ENCODE measurements around the gene MEPCE.
"Not testable (repeated sequence)": the region's sequence is repeated elsewhere in the genome, so short reads cannot be mapped to it uniquely, and the experiment has no call there.

The MEPCE gene, protein sequence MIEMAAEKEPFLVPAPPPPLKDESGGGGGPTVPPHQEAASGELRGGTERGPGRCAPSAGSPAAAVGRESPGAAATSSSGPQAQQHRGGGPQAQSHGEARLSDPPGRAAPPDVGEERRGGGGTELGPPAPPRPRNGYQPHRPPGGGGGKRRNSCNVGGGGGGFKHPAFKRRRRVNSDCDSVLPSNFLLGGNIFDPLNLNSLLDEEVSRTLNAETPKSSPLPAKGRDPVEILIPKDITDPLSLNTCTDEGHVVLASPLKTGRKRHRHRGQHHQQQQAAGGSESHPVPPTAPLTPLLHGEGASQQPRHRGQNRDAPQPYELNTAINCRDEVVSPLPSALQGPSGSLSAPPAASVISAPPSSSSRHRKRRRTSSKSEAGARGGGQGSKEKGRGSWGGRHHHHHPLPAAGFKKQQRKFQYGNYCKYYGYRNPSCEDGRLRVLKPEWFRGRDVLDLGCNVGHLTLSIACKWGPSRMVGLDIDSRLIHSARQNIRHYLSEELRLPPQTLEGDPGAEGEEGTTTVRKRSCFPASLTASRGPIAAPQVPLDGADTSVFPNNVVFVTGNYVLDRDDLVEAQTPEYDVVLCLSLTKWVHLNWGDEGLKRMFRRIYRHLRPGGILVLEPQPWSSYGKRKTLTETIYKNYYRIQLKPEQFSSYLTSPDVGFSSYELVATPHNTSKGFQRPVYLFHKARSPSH

DNA sequence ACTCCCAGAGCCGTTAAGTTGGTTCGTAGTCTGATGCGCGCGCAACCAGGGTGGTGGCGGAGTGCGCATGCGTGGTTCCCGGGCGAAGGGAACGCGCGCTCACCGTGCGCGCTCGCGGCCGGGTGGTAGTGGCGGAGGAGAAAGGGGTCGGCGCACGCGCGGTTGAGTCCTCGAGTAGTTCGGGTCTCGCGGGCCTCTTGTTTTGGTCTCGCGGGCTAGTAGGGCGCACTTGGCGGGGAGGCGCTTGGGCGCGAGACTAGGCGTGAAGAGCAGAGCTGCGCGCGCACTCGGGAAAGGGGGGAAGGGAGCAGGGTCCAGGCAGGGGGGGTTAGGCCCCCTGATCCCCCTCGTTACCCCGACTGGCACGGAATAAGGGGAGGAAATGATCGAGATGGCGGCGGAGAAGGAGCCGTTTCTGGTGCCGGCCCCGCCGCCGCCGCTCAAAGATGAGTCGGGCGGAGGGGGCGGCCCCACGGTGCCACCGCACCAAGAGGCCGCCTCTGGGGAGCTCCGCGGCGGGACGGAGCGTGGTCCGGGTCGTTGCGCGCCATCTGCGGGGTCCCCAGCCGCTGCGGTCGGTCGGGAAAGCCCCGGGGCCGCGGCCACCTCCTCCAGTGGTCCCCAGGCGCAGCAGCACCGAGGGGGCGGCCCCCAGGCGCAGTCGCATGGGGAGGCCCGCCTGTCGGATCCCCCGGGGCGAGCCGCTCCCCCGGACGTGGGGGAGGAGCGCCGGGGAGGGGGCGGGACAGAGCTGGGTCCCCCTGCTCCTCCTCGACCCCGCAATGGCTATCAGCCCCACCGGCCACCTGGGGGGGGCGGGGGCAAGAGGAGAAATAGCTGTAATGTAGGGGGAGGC lies at the start of gene MEPCE:
MEPCE (plus strand) TSS at position 195 of the 856 bp plus-strand sequence; CDS start at position 383, 188 bp downstream.
- peak; percentile 83 for DNase-seq

DNA sequence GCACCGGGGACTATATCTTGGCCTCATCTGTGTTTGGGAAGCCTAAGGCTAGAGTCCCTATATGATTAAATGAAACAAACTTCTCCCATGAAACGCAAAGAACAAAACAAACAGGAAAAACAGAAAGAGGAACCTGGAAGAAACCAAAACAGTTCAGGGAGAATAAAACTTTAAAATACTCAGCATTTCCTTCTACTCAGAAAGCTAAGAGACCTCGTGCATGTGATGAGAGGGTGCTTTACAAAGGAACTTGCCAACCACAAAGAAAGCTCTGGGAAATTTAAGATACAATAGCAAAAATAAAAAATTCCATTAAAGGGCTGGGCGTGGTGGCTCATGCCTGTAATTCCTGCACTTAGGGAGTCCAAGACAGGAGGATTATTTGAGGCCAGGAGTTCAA lies 49.4 kb upstream of the MEPCE start:
- no peak for DNase-seq

DNA sequence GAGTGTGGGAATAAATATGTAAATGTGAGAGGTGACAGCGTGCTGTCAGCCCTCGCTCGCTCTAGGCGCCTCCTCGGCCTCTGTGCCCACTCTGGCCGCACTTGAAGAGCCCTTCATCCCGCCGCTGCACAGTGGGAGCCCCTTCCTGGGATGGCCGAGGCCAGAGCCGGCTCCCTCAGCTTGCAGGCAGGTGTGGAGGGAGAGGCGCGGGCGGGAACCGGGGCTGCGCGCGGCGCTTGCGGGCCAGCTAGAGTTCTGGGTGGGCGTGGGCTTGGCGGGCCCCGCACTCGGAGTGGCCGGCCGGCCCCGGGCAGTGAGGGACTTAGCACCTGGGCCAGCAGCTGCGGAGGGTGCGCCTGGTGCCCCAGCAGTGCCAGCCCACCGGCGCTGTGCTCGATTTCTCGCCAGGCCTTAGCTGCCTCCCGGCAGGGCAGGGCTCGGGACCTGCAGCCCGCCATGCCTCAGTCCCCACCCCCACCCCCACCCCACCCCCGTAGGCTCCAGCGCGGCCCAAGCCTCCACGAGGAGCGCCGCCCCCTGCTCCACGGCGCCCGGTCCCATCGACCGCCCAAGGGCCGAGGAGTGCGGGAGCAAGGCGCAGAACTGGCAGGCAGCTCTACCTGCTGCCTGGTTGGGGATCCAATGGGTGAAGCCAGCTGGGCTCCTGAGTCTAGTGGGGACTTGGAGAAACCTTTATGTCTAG lies 47.9 kb upstream of the MEPCE start:
- DNase-seq, result not testable (repeated sequence)

DNA sequence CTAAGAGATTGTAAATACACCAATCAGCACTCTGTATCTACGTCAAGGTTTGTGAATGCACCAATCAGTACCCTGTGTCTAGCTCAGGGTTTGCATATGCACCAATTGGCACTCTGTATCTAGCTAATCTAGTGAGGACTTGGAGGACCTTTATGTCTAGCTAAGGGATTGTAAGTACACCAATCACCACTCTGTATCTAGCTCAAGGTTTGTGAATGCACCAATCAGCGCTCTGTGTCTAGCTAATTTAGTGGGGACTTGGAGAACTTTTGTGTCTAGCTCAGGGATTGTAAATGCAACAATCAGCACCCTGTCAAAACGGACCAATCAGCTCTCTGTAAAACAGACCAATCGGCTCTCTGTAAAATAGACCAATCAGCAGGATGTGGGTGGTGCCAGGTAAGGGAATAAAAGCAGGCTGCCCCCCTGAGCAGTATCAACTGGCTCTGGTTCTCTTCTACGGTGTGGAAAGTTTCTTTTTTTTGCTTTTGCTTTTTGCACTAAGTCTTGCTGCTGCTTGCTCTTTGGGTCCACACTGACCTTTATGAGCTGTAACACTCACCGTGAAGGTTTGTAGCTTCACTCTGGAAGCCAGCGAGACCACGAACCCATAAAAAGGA lies 47.3 kb upstream of the MEPCE start:
- DNase-seq, result not testable (repeated sequence)

DNA sequence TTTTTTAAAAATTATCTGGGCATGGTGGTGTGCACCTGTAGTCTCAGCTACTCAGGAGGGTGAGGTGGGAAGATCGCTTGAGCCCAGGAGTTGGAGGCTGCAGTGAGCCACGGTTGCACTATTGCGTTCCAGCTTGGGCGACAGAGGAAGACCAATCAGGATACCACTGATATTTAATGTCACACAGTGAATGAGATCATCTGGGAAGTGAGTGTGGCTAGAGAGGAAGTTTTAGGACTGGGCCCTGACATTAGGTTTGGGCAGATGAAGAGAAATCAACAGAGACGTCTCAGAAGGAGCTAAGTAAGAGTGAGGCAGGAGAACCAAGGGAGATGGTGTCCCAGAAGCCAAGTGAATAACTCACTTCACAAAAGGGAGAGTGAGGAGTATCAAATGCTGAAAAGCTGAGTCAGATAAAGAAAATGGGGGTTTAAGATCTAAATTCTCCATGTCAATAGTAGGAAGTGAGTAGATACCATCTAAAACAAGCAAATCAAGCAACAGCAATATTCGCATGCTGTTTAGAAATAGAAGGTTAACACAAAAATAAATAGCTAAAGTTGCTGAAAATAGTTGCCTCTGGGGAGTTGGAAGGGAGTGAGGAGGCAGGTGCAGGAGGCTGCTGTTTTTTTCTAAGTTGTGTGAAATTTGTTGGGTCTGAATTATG lies 44.9 kb upstream of the MEPCE start:
- DNase-seq, result no peak

DNA sequence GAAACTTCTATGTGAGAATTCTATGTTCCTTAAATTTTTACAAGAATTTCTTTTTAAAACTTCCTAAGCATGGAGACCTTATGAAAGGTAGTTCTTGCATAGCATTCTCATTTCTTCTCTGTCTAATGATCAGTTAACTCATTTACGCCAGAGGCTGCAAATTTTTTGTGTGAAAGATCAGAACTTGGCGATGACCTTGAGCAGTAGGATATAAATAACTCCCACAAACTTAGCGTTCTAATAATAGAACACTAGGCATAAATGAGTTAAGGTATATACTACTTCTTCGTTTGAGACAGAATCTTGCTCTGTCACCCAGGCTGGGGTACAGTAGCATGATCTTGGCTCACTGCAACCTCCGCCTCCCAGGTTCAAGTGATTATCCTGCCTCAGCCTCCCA lies 42.7 kb upstream of the MEPCE start:
- DNase-seq, result no peak

DNA sequence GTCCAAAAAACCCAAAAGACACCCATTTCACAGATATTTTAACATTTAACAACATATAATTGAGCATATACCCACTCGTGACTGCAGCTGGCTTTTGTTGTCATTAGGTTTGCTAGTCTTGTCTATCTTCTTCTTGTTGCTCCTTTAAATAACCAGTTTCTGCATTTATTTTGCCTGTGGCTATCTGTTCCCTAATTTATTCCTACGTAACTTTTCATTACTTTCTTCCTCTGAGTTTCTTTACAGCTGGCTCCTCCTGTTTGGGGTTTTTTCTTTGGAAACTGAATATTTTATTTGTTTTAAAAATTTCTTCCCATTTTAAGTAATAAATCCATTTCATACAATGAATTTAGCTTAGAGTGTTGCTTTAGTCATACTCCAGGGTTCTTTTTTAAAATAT lies 41.9 kb upstream of the MEPCE start:
- DNase-seq, result no peak

DNA sequence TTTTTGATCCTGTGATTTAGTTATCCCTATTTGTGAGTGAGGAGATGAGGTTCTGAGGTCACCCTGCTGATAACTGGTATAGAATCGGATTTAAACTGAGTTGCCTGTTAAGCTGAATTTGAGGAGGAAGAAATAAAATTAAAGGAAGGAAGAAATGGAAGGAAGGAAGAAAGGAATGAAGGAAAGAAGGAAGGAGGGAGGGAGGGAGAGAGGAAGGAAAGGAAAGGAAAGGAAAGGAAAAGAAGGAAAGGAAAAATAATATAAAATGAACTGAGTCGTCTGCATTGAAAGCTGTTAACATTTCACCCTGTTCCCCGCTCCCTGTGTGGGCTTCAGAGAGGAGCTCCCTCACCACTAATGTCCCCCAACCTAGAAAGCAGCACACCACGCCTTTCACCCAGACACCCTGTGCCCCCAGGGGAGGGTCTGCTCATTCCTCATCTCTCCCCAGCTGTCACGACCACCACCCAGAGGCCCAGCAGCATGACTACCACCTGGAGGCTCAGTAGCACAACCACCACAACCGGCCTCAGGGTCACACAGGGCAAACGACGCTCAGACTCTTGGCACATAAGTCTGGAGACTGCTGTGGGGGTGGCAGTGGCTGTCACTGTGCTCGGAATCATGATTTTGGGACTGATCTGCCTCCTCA lies 40.1 kb upstream of the MEPCE start:
- no peak for DNase-seq

DNA sequence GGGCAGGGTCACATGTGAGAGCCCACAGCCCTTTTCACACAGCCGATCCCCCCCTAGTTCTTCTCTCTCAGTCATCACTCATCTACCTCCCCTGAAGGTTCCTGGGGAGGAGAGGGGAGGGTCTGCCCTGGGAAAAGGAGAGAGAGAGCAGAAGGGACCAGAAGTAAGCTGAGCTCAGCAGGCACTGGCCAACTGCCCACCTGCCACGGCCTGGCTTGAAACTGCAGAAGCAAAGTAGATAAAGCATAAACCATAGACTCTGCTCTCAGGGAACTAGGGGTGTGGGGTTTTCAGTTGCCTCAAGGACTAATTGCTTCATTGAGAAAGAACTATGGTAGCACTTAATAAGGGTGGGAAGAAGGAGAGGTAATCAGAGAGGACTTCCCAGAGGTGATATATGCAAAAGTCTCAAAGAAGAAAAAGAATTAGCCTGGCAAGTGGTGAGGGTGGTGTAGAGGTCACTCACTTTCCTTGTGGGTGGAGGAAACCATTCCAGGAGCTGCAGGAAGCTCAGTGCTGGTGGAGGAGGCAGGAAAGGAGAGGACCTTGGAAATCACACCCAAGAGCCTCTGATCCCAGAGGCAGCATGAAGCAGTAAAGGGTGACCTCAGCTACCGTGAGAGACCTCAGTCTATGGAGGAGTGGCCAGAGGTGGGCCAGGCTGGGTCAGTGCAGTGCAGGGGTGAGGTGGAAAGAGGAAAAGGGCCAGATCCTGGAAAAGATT lies 39.2 kb upstream of the MEPCE start:
- no peak for DNase-seq

DNA sequence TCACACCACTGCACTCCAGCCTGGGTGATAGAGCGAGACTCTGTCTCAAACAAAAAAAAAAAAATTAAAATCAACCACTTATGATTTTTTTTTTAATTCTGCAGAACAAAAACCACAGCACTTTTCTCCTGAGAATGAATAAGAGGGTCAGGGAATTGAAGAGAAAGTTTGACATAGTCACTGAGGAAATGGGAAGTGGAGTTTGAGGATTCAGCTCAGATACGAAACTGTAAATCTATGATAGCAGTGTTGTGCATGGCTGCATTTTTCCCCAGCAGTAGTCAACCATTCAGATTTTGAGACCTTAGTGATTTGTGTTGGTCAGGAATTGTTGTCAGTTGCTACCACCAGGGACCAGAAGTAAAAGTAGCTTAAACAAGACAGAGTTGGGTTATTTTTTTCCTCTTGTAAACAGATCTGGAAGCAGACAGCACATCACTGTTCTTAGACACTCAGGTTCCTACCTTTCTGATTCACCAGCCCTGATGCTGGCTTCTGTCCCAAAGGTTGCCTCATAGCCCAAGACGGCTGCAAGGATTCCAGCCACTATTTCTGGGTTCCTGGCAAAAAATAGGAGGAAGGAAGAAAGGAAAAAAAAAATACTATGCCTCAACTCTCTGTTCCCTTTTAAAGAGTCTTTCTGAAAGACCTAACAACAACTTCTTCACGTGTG lies 36.3 kb upstream of the MEPCE start:
- no peak for DNase-seq

DNA sequence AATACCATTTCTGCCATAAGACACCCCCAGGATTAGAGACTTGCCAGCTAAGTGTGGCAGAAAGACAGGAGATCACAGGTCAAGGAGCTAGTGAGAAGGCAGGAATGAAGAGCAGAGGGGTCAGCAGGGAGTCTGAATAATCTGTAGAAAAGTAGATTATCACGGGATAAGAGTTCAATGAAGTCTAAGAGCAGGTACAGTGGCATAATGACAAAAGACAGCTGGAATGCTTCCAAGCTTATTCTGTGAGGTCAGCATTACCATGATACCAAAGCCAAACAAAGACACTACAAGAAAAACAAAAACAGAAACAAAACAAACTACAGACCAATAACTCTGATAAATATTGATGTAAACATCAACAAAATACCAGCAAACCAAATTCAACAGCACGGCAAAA lies 35.6 kb upstream of the MEPCE start:
- DNase-seq, result no peak

DNA sequence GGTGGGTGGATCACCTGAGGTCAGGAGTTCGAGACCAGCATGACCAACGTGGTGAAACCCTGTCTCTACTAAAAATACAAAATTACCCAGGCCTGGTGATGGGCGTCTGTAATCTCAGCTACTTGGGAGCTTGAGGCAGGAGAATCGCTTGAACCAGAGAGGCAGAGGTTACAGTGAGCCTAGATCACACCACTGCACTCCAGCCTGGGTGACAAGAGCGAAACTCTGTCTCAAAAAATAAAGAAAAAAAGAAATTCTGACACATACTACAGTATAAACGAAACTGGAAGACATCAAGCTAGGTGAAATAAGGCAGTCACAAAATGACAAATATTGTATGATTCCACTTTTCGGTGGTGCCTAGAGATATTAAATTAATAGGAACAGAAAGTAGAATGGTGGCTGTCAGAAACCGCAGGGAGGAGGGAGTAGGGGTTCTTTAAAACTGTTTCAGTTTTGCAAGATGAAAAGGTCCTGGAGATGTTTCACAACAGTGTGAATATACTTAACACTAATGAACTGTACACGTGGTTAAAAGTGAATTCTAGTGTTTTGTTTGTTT lies 33.1 kb upstream of the MEPCE start:
- no peak for DNase-seq

DNA sequence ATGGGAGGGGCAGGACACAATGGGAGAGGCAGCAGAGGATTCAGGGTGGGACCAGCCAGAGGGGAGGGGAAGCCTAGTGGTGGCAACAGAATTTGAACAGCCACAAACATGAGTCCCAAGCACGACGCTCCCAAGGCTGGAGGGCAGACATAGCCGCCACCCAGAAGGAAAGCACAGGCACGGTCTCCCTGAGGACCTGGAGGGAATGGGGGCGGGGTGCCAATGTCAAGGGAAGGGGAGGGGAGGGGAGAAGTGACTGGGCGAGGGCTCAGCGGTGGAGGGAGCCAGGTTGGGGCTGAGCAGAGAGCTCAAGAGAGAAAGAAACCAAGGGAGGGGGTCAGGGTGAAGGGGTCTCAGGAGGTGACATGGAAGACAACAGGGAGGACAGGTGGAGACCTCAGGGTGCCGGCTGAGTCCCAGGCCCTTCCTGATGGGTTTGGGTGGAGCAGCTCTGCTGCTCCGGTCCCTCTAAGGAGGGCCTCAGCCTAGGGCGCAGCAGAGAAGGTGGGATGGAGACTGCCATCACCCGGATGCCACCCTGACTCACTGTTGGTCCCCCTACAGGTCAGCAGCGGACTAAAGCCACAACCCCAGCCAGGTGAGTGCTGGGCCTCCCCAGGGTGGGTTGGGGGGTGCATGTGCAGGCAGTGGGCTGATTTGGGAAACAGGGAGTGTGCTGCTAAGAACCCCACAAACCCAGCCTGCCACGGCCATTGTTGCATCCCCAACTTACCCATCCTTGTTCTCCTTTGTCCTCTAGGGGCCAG lies 32.1 kb upstream of the MEPCE start:
- DNase-seq, result no peak

DNA sequence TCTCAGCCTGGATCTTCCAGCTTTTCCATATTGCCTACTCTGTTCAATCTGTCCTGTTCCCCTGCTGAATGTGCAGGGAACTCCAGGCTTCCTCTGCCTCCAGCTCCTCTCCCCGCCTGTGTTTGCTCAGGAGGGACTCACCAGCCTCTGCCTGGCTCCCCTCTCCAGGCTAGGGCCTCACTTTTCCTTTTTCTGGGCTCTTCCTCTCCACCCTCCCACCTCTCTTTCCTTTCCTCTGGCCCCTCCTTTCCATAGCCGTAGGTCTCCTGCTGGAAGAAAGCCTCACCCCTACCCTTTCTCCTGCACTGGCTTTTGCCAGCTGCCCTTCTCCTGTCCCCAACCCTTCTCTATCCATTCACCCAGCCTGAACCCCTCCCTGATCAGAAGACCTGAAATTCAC lies 31.4 kb upstream of the MEPCE start:
- DNase-seq, result no peak

DNA sequence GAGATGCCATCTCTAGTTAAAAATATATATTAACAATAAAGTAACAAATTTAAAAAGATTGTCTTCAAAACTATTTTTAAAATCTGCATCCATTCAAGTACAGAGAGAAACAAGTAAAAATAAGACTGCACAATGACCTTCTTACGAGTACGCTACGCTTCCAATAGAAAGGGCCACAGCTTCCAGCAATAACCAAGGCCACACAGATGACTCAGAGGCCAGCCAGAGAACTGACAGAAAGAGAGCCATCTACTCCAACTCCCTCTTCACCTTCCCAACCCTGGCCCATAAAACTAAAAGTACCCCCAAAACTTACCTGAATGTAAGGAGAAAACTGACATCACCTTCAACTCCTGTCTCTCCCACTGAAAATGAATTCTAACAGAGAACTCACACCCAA lies 29.6 kb upstream of the MEPCE start:
- no peak for DNase-seq

DNA sequence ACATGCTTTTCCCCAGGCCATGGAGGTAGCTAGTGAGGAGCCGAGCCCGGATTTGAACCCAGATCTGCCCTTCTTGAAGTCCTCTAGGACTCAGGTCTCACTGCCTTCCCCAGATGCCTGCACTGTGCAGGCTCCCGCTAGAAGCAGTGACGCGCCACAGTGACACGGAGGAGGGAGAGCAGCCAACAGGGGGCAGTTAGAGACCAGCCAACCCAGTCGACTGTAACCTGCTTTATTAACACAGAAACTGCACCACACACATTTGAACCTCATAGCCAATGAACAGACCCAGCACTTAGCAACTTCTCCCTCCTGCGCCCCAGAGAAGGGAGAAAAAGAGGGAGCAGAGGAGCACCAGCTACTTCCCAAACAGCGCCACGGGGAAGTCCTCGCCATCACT lies 29.0 kb upstream of the MEPCE start:
- DNase-seq, result no peak

DNA sequence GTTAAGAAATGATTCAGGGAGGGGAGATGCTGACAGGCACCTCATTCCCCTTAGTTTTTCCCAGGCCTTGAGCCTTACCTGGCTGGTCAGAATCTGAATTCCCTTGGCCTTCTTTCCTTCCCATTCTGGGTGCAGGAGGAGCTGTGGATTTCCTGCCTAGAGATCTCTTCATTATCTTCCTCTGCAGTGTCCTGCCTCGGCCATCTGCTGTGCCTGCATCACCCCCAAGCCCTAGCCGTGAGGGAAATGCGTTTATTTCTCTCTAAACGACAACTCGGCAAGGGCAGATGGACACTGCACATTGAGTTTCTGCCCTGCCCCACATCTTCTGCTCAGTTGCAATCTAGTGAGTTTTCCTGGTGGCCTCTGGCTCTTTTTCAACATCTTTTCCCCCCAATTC lies 27.8 kb upstream of the MEPCE start:
- DNase-seq, result no peak

DNA sequence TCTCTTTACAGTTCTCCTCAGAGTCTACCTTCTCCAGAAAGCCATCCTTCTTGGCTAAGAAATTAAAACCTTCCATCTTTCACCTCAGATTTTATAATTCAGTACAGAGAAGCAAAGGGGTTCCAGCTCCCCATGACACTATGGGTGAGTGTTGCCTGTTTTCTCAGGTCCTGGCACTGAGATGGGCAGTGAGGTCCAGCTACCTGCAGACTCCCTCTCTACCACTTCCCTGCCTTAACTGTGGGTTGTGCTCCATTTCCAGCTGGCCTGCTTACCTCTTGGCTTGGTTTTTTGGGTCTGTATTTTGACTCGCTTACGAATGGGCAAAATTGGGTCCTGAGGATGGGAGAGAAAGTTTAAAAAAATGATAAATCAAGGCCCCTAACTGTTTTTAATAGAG lies 27.4 kb upstream of the MEPCE start:
- DNase-seq, result no peak

DNA sequence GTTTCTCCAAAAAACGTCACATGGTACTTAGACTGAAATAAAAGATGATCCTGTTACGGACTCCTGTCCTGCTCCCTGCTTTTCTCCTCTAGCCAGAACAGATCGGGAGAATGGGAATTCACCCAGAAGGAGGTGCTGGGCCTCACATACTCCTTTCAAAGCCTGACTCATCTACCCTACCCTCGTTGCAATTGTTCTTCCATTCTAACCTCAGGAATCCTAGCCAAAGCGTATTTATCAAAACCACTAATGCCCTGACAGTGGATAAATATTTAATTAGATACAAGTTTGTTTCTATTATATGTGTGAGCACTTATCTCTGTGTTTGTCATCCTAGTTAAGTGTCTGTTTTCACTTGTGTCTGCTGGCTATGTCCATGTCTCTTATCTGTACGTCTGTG lies 22.9 kb upstream of the MEPCE start:
- peak; percentile 68 for DNase-seq
